ENCODE data around the gene SYCP2.

DNA sequence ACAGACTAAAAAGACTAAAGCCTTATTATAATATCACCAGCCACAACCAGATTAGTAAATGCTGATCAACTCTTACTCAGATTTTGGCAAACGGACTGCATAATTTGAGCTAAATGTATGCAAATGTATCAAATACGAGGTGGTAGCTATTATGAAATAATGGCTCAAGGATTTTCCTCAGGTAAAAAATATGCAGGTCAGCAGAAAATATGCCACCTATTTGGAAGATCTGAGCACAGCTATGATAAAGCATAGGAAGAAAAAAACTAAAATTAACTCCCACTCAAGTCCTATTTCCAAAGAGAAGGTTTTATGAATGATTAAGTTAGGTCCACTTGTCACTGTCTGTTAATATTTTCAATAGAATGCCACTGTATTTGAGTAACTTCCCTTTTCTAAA, 22.4 kb downstream of the SYCP2 start:
- no peak for TF ChIP-seq CTCF (IDR thresholded peaks at IDR 0.05; ENCODE audit: low read length)
- TF ChIP-seq EZH2 (optimal IDR thresholded peaks at IDR 0.05; ENCODE audit: low read depth, low read length): no peak
- TF ChIP-seq EZH2phosphoT487 (IDR thresholded peaks at IDR 0.05; ENCODE audit: low read length): no peak
